ENCODE measurements around the gene HRNR. TPM values are rescaled to one million over a fixed set of nuclear protein-coding genes. Genes with fewer than 3 reads are reported as not detected.

HRNR gene
- total and polyA plus RNA-seq, 4 donors, result 0.04 TPM; not detected in 3

GRCh38 chr1:152182944-152183361 is 41.0 kb downstream of the HRNR start:
- no peak for DNase-seq (ENCODE audit: low spot score)
- no peaks in the 10 kb centered on the region for H3K4me1 ChIP-seq (ENCODE audit: control insufficient read depth in 4 of 4, insufficient read depth in 4 of 4, low read length in 3 of 4)
- 69% methylated on average over 2 of the region's 2 CpGs for WGBS
- no peak overlapping the region for H3K4me3 ChIP-seq (ENCODE audit: low read depth in 1 of 3, low read length in 3 of 3)
- H3K9ac ChIP-seq (ENCODE audit: low read depth in 1 of 2, low read length in 2 of 2), result no peak overlapping the region
- H3K9me3 ChIP-seq (ENCODE audit: control insufficient read depth in 4 of 4, low read length in 3 of 4), result no peaks in the 10 kb centered on the region
- H3K27ac ChIP-seq (ENCODE audit: low read depth in 1 of 2, low read length in 2 of 2), result no peak overlapping the region
- TF ChIP-seq HNF4G (IDR thresholded peaks at IDR 0.05) (no peak), NR2F2 (IDR thresholded peaks at IDR 0.05) (no peak), EGR1 (IDR thresholded peaks at IDR 0.05; ENCODE audit: low read depth in 2 of 2) (no peak), HNF4A (conservative IDR thresholded peaks at IDR 0.05) (no peak), ATF3 (IDR thresholded peaks at IDR 0.05) (no peak), RAD21 (IDR thresholded peaks at IDR 0.05) (no peak), TAF1 (conservative IDR thresholded peaks at IDR 0.05) (no peak), YY1 (IDR thresholded peaks at IDR 0.05) (no peak), GABPA (IDR thresholded peaks at IDR 0.05 in 1 of 2, conservative IDR thresholded peaks at IDR 0.05 in 1 of 2) (no peak), REST (IDR thresholded peaks at IDR 0.05) (no peak), JUND (IDR thresholded peaks at IDR 0.05) (no peak), CTCF (IDR thresholded peaks at IDR 0.05; ENCODE audit: low read depth, low read length, missing input control) (no peak), FOXA1 (IDR thresholded peaks at IDR 0.05) (no peak), SP1 (IDR thresholded peaks at IDR 0.05) (no peak), ZBTB33 (IDR thresholded peaks at IDR 0.05) (no peak), RXRA (IDR thresholded peaks at IDR 0.05) (no peak), FOXA2 (IDR thresholded peaks at IDR 0.05) (no peak), MAX (IDR thresholded peaks at IDR 0.05) (no peak)
- no peaks in the 10 kb centered on the region for H3K27me3 ChIP-seq (ENCODE audit: control insufficient read depth in 4 of 4, insufficient read depth in 4 of 4, low read length in 3 of 4)
- no peaks in the 10 kb centered on the region for H3K36me3 ChIP-seq (ENCODE audit: control insufficient read depth in 4 of 4, insufficient read depth in 3 of 4, low read depth in 1 of 4, low read length in 3 of 4)

All from liver (tissue), 9 donors.